A673 (cell line): Measurements from ENCODE around the gene INPP1. TPM values are rescaled to one million over a fixed set of nuclear protein-coding genes. Genes with fewer than 3 reads are reported as not detected.

ENCODE experiments used
- BruUV-seq: library from RNA; stranded (reverse); fragments of 400-500 nt; replicated peaks from 2 replicates; lab custom pipeline; 2021; lab: Mats Ljungman, UMichigan
- CTCF ChIA-PET: fragments of 300-600 bp; sonication (Branson Sonifier 250); formaldehyde crosslinking; loops from one replicate; lab custom pipeline; 2022; ENCODE audit warnings: antibody characterized with exemption; lab: Charles Lee
- POLR2A ChIA-PET: fragments of 300-600 bp; sonication (Branson Sonifier 250); formaldehyde crosslinking; loops from one replicate; lab custom pipeline; 2022; ENCODE audit warnings: antibody characterized with exemption; ENCODE audit not compliant: low non-redundant PET; lab: Charles Lee
- DNase-seq: peaks from one replicate; pipeline ENCODE4 v3.0.0-alpha.2; 2015; ENCODE audit warnings: low spot score
- H3K27ac ChIP-seq: fragments of 200-600 bp; sonication (generic); 2 replicates; pipeline ENCODE4 v1.5.1; 2016; ENCODE audit warnings: mixed run types, low read depth, mild to moderate bottlenecking, mixed read lengths, antibody characterized with exemption, low read length; ENCODE audit not compliant: poor library complexity, severe bottlenecking
- H3K27me3 ChIP-seq: fragments of 200-600 bp; sonication (generic); replicated peaks from 2 replicates; pipeline ENCODE4 v1.6.1; 2017; ENCODE audit warnings: mixed run types, low read depth, mild to moderate bottlenecking, mixed read lengths, antibody characterized with exemption, low read length; ENCODE audit not compliant: insufficient read depth, poor library complexity
- H3K36me3 ChIP-seq: fragments of 200-600 bp; sonication (generic); 2 replicates; pipeline ENCODE4 v1.6.1; 2016; ENCODE audit warnings: mixed run types, mild to moderate bottlenecking, mixed read lengths, antibody characterized with exemption, low read length; ENCODE audit not compliant: insufficient read depth, poor library complexity, severe bottlenecking
- H3K4me1 ChIP-seq: fragments of 200-600 bp; sonication (generic); 2 replicates; pipeline ENCODE4 v1.6.1; 2017; ENCODE audit warnings: mixed run types, mild to moderate bottlenecking, mixed read lengths, antibody characterized with exemption, low read length; ENCODE audit not compliant: insufficient read depth, poor library complexity, severe bottlenecking
- H3K4me3 ChIP-seq: fragments of 200-600 bp; sonication (generic); 2 replicates; pipeline ENCODE4 v1.5.1; 2016; ENCODE audit warnings: low read depth, mixed run types, mild to moderate bottlenecking, mixed read lengths, low read length; ENCODE audit not compliant: poor library complexity, severe bottlenecking
- H3K9me3 ChIP-seq: fragments of 200-600 bp; sonication (generic); 2 replicates; pipeline ENCODE4 v1.6.1; 2016; ENCODE audit warnings: mixed run types, low read depth, mild to moderate bottlenecking, mixed read lengths, antibody characterized with exemption, low read length; ENCODE audit not compliant: poor library complexity, severe bottlenecking
- CTCF ChIP-seq: fragments of 300-800, 200-600 bp; sonication (generic); conservative IDR thresholded peaks from 2 replicates; pipeline ENCODE4 v1.5.1; 2017; ENCODE audit warnings: low read depth, mild to moderate bottlenecking, antibody characterized with exemption, low read length, moderate library complexity, mixed read lengths
- EZH2 ChIP-seq: fragments of 200-600 bp; sonication (generic); IDR thresholded peaks from 2 replicates; pipeline ENCODE4 v1.6.1; 2017; ENCODE audit warnings: borderline replicate concordance, low read depth, mild to moderate bottlenecking, mixed read lengths, antibody characterized with exemption, low read length; ENCODE audit not compliant: poor library complexity, severe bottlenecking
- intact Hi-C: fragments of 100-400 bp; cut with micrococcal nuclease; formaldehyde crosslinking; loops from one replicate; pipeline ENCODE4 v1.10.0; 2022; ENCODE audit not compliant: unreplicated experiment
- total RNA-seq: library from RNA; stranded (reverse); gene quantifications from 2 replicates; pipeline ENCODE4 v1.2.3, GENCODE V29; 2021

Gene INPP1
- total RNA-seq, 1 experiment from 2014 or later: 3.9 TPM

- Histone ChIP-seq H3K36me3 (no peaks in the 10 kb centered on the region), H3K4me3 (no peak overlapping the region), H3K4me1 (no peaks in the 10 kb centered on the region), H3K9me3 (no peaks in the 10 kb centered on the region), H3K27ac (no peak overlapping the region), H3K27me3 (no peaks in the 10 kb centered on the region)
- TF ChIP-seq EZH2: no peak
- TF ChIP-seq CTCF: no peak
- intact Hi-C loops: loop anchor here (10.0 kb wide), 1 partner anchor 428 kb away; no protein-coding TSS in a partner anchor
- ChIA-PET CTCF (no interaction called here), POLR2A (no interaction called here)
- BruUV-seq: no TSS peak
- DNase-seq: no peak
Observed at GRCh38 chr2:190376591-190377245, 33.3 kb downstream of the INPP1 start.

GRCh38 chr2:190378880-190379237 lies 35.5 kb downstream of the INPP1 start:
- Histone ChIP-seq H3K27me3 (no peaks in the 10 kb centered on the region), H3K36me3 (no peaks in the 10 kb centered on the region), H3K27ac (no peak overlapping the region), H3K4me1 (no peaks in the 10 kb centered on the region), H3K9me3 (no peaks in the 10 kb centered on the region), H3K4me3 (no peak overlapping the region)
- POLR2A ChIA-PET: no interaction called here
- intact Hi-C loops: loop anchor here (10.0 kb wide), 1 partner anchor 426 kb away; no protein-coding TSS in a partner anchor
- CTCF ChIA-PET: no interaction called here
- TF ChIP-seq CTCF: no peak
- TF ChIP-seq EZH2: no peak
- no TSS peak for BruUV-seq
- DNase-seq: no peak

- no peak overlapping the region for H3K27ac ChIP-seq
- POLR2A ChIA-PET: no interaction called here
- DNase-seq: no peak
- BruUV-seq: no TSS peak
- no peaks in the 10 kb centered on the region for H3K36me3 ChIP-seq
- CTCF ChIA-PET: no interaction called here
- H3K4me3 ChIP-seq: no peak overlapping the region
- no peaks in the 10 kb centered on the region for H3K27me3 ChIP-seq
- TF ChIP-seq CTCF (no peak), EZH2 (no peak)
- intact Hi-C loops: loop anchor here (10.0 kb wide), 1 partner anchor 425 kb away; no protein-coding TSS in a partner anchor
- H3K9me3 ChIP-seq: no peaks in the 10 kb centered on the region
- H3K4me1 ChIP-seq: no peaks in the 10 kb centered on the region
Observed at GRCh38 chr2:190379249-190379964, 36.0 kb downstream of the INPP1 start.
